H9 (cell line): ENCODE measurements around the gene KDM5B. TPM values are rescaled to one million over a fixed set of nuclear protein-coding genes. Genes with fewer than 3 reads are reported as not detected.

Experiments
- DNase-seq: peaks from one replicate; pipeline ENCODE4 v3.0.0-alpha.2; 2017
- H2AFZ ChIP-seq: one replicate; pipeline ENCODE4 v1.6.1; 2013; ENCODE audit warnings: mild to moderate bottlenecking, low read length, control low read depth, moderate library complexity
- H2AK5ac ChIP-seq: 2 replicates; pipeline ENCODE4 v1.6.1; 2013; ENCODE audit warnings: low read length, control low read depth, mixed read lengths; ENCODE audit not compliant: insufficient read length
- H2BK120ac ChIP-seq: one replicate; pipeline ENCODE4 v1.6.1; 2013; ENCODE audit warnings: low read depth, mild to moderate bottlenecking, low read length, control low read depth, inconsistent platforms; ENCODE audit not compliant: poor library complexity, severe bottlenecking
- H2BK12ac ChIP-seq: 2 replicates; pipeline ENCODE4 v1.6.1; 2013; ENCODE audit warnings: low read length, control low read depth, mixed read lengths, low read depth; ENCODE audit not compliant: insufficient read length
- H2BK15ac ChIP-seq: 2 replicates; pipeline ENCODE4 v1.6.1; 2013; ENCODE audit warnings: low read depth, low read length, control low read depth
- H2BK20ac ChIP-seq: one replicate; pipeline ENCODE4 v1.6.1; 2013; ENCODE audit warnings: low read depth, mild to moderate bottlenecking, low read length, control low read depth, inconsistent platforms; ENCODE audit not compliant: poor library complexity, severe bottlenecking
- H2BK5ac ChIP-seq: 2 replicates; pipeline ENCODE4 v1.6.1; 2013; ENCODE audit warnings: low read length, control low read depth, mixed read lengths; ENCODE audit not compliant: insufficient read length
- H3K14ac ChIP-seq: 2 replicates; pipeline ENCODE4 v1.6.1; 2013; ENCODE audit warnings: low read length, control low read depth; ENCODE audit not compliant: insufficient read depth
- H3K18ac ChIP-seq: 2 replicates; pipeline ENCODE4 v1.6.1; 2013; ENCODE audit warnings: low read depth, mild to moderate bottlenecking, mixed read lengths, low read length, control low read depth; ENCODE audit not compliant: insufficient read length
- H3K23ac ChIP-seq: 2 replicates; pipeline ENCODE4 v1.6.1; 2013; ENCODE audit warnings: low read length, control low read depth, mixed read lengths, low read depth; ENCODE audit not compliant: insufficient read length
- H3K23me2 ChIP-seq: 2 replicates; pipeline ENCODE4 v1.6.1; 2013; ENCODE audit warnings: low read depth, mild to moderate bottlenecking, mixed read lengths, low read length, control low read depth; ENCODE audit not compliant: insufficient read length, poor library complexity, severe bottlenecking
- H3K27ac ChIP-seq: 2 replicates; pipeline ENCODE4 v1.5.1; 2013; ENCODE audit warnings: low read length, control low read depth, mixed read lengths, low read depth; ENCODE audit not compliant: insufficient read length
- H3K27me3 ChIP-seq: 2 replicates; pipeline ENCODE4 v1.6.1; 2013; ENCODE audit warnings: low read length, control low read depth, inconsistent platforms; ENCODE audit not compliant: insufficient read depth
- H3K4ac ChIP-seq: 2 replicates; pipeline ENCODE4 v1.6.1; 2013; ENCODE audit warnings: low read depth, mild to moderate bottlenecking, control low read depth, inconsistent platforms, low read length, moderate library complexity
- H3K4me1 ChIP-seq: 2 replicates; pipeline ENCODE4 v1.6.1; 2013; ENCODE audit warnings: low read length, control low read depth, inconsistent platforms; ENCODE audit not compliant: insufficient read depth
- H3K4me2 ChIP-seq: 2 replicates; pipeline ENCODE4 v1.6.1; 2013; ENCODE audit warnings: low read length, control low read depth, mixed read lengths; ENCODE audit not compliant: insufficient read length, insufficient read depth
- H3K56ac ChIP-seq: 2 replicates; pipeline ENCODE4 v1.6.1; 2013; ENCODE audit warnings: low read depth, mild to moderate bottlenecking, mixed read lengths, low read length, control low read depth; ENCODE audit not compliant: insufficient read length
- H3K79me1 ChIP-seq: 2 replicates; pipeline ENCODE4 v1.6.1; 2013; ENCODE audit warnings: low read depth, mild to moderate bottlenecking, moderate library complexity, low read length, control low read depth, inconsistent platforms; ENCODE audit not compliant: insufficient read depth, poor library complexity, severe bottlenecking
- H3K79me2 ChIP-seq: 2 replicates; pipeline ENCODE4 v1.6.1; 2013; ENCODE audit warnings: low read length, control low read depth, inconsistent platforms; ENCODE audit not compliant: insufficient read depth
- H3K9ac ChIP-seq: 2 replicates; pipeline ENCODE4 v1.6.1; 2013; ENCODE audit warnings: low read length, control low read depth, mixed read lengths; ENCODE audit not compliant: insufficient read length; ENCODE audit errors: extremely low read depth
- H3K9me3 ChIP-seq: one replicate; pipeline ENCODE4 v1.6.1; 2013; ENCODE audit warnings: low read depth, low read length, inconsistent platforms; ENCODE audit not compliant: control insufficient read depth
- H3T11ph ChIP-seq: one replicate; pipeline ENCODE4 v1.6.1; 2013; ENCODE audit warnings: mild to moderate bottlenecking, low read length, control low read depth, inconsistent platforms
- H4K20me1 ChIP-seq: one replicate; pipeline ENCODE4 v1.6.1; 2013; ENCODE audit not compliant: control insufficient read depth, insufficient read length, insufficient read depth
- H4K5ac ChIP-seq: 2 replicates; pipeline ENCODE4 v1.6.1; 2013; ENCODE audit warnings: low read depth, mild to moderate bottlenecking, mixed read lengths, low read length, control low read depth; ENCODE audit not compliant: insufficient read length
- H4K8ac ChIP-seq: replicated peaks from 2 replicates; pipeline ENCODE4 v1.6.1; 2013; ENCODE audit warnings: low read length, control low read depth, mixed read lengths, low read depth; ENCODE audit not compliant: insufficient read length
- H4K91ac ChIP-seq: 2 replicates; pipeline ENCODE4 v1.6.1; 2013; ENCODE audit warnings: low read depth, mild to moderate bottlenecking, moderate library complexity, mixed read lengths, low read length, control low read depth; ENCODE audit not compliant: insufficient read length
- H3K27ac Mint-ChIP-seq, 3 experiments: 2 replicates in 2 of 3; 3 replicates in 1 of 3; pipeline ENCODE4 v1.8.0; 2020 to 2021; ENCODE audit warnings: mixed read lengths in 3 of 3, mild to moderate bottlenecking in 1 of 3, moderate library complexity in 1 of 3
- H3K27me3 Mint-ChIP-seq: 2 replicates; pipeline ENCODE4 v1.8.0; 2021; ENCODE audit warnings: low read depth, mild to moderate bottlenecking, moderate library complexity, mixed read lengths
- H3K36me3 Mint-ChIP-seq, 3 experiments: 2 replicates in 2 of 3; 3 replicates in 1 of 3; pipeline ENCODE4 v1.8.0; 2020 to 2021; ENCODE audit warnings: low read depth in 3 of 3, mixed read lengths in 3 of 3; ENCODE audit not compliant: insufficient read depth in 1 of 3
- H3K4me1 Mint-ChIP-seq, 2 experiments: 2 replicates each; pipeline ENCODE4 v1.8.0; 2020; ENCODE audit warnings: mixed read lengths in 2 of 2
- H3K4me3 Mint-ChIP-seq, 2 experiments: 2 replicates in 1 of 2; 3 replicates in 1 of 2; pipeline ENCODE4 v1.8.0; 2020 to 2021; ENCODE audit warnings: mild to moderate bottlenecking in 2 of 2, mixed read lengths in 2 of 2, moderate library complexity in 1 of 2
- H3K9me3 Mint-ChIP-seq, 2 experiments: 2 replicates in 1 of 2; 3 replicates in 1 of 2; pipeline ENCODE4 v1.8.0; 2020; ENCODE audit warnings: mild to moderate bottlenecking in 2 of 2, mixed read lengths in 2 of 2, moderate library complexity in 1 of 2
- WGBS: extraction: QIAGEN DNeasy Blood & Tissue Kit; methylation state at CpG from one replicate; pipeline ENCODE4 v1.1.7; 2013; ENCODE audit warnings: missing lambda C conversion rate, low lambda C conversion rate, mixed read lengths; ENCODE audit not compliant: insufficient read length; ENCODE audit errors: extremely low coverage; 5-methylcytosine and 5-hydroxymethylcytosine counted together
- total RNA-seq: library from RNA; stranded (reverse); gene quantifications from 2 replicates; pipeline ENCODE4 v1.2.1, GENCODE V29; 2021
- TF ChIP-seq, protein P1 (sequence below): fragments of 200-600 bp; sonication (generic); conservative IDR thresholded peaks from 3 replicates; pipeline ENCODE4 v1.8.0; 2021; ENCODE audit warnings: antibody characterized with exemption, mild to moderate bottlenecking

Gene KDM5B
- total RNA-seq, 1 experiment from 2014 or later: 210 TPM

DNA sequence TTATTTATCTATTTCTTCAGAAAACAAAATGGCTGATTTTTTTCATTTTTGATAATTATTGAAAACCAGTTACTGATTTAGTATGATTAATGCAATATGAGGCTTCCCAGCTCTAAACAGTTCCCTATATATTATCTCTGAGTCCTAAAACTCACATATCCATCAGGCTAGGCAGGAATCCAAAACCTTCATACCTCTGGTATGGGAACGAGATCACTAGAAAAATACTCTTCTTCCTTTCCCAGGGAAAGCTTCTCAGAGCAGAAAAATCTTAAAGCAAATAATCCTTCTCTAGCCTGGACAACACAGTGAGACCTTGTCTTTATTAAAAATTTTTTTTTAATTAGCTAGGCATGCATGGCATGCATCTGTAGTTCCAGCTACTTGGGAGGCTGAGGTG, 42.5 kb downstream of the KDM5B start:
- Histone ChIP-seq H4K5ac (no peak overlapping the region), H2BK15ac (no peak overlapping the region), H3K23ac (no peak overlapping the region), H3K27ac (no peak overlapping the region), H3K9me3 (no peaks in the 10 kb centered on the region), H3K18ac (no peak overlapping the region), H3T11ph (no peak overlapping the region), H4K20me1 (no peaks in the 10 kb centered on the region), H3K56ac (no peak overlapping the region), H2BK12ac (no peak overlapping the region), H4K8ac (no peak overlapping the region), H3K9ac (no peak overlapping the region), H4K91ac (no peak overlapping the region), H2AFZ (no peak overlapping the region), H3K4me2 (no peak overlapping the region), H2AK5ac (no peak overlapping the region), H3K4ac (no peak overlapping the region), H2BK20ac (no peak overlapping the region), H3K27me3 (no peaks in the 10 kb centered on the region), H3K4me1 (no peaks in the 10 kb centered on the region), H3K14ac (no peak overlapping the region), H3K79me1 (peaks cover 3% of the 10 kb centered on the region), H3K23me2 (no peaks in the 10 kb centered on the region), H3K79me2 (no peaks in the 10 kb centered on the region), H2BK120ac (no peak overlapping the region), H2BK5ac (no peak overlapping the region)
- no peaks in the 10 kb centered on the region for H3K27me3 Mint-ChIP-seq
- no peak overlapping the region for H3K27ac Mint-ChIP-seq
- no peaks in the 10 kb centered on the region for H3K4me1 Mint-ChIP-seq
- no peaks in the 10 kb centered on the region for H3K9me3 Mint-ChIP-seq
- peaks cover 33 to 85% (median 79%) of the 10 kb centered on the region in 3 experiments for H3K36me3 Mint-ChIP-seq
- DNase-seq: no peak
- no peak overlapping the region for H3K4me3 Mint-ChIP-seq
- no CpG with 5 or more reads among the region's 1 CpG for WGBS
- TF ChIP-seq, protein P1, sequence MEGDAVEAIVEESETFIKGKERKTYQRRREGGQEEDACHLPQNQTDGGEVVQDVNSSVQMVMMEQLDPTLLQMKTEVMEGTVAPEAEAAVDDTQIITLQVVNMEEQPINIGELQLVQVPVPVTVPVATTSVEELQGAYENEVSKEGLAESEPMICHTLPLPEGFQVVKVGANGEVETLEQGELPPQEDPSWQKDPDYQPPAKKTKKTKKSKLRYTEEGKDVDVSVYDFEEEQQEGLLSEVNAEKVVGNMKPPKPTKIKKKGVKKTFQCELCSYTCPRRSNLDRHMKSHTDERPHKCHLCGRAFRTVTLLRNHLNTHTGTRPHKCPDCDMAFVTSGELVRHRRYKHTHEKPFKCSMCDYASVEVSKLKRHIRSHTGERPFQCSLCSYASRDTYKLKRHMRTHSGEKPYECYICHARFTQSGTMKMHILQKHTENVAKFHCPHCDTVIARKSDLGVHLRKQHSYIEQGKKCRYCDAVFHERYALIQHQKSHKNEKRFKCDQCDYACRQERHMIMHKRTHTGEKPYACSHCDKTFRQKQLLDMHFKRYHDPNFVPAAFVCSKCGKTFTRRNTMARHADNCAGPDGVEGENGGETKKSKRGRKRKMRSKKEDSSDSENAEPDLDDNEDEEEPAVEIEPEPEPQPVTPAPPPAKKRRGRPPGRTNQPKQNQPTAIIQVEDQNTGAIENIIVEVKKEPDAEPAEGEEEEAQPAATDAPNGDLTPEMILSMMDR: no peak
